GM18502 (cell line): ENCODE measurements around the gene PDE5A.
A peak's percentile ranks its signal among the peaks of the same experiment; 100 is the strongest.

ENCODE experiments used
- ATAC-seq: cut with Tn5 transposase; IDR thresholded peaks from one replicate; pipeline ENCODE4 v1.9.1; 2021; ENCODE audit warnings: mild to moderate bottlenecking; ENCODE audit not compliant: unreplicated experiment, poor library complexity

Gene PDE5A

DNA sequence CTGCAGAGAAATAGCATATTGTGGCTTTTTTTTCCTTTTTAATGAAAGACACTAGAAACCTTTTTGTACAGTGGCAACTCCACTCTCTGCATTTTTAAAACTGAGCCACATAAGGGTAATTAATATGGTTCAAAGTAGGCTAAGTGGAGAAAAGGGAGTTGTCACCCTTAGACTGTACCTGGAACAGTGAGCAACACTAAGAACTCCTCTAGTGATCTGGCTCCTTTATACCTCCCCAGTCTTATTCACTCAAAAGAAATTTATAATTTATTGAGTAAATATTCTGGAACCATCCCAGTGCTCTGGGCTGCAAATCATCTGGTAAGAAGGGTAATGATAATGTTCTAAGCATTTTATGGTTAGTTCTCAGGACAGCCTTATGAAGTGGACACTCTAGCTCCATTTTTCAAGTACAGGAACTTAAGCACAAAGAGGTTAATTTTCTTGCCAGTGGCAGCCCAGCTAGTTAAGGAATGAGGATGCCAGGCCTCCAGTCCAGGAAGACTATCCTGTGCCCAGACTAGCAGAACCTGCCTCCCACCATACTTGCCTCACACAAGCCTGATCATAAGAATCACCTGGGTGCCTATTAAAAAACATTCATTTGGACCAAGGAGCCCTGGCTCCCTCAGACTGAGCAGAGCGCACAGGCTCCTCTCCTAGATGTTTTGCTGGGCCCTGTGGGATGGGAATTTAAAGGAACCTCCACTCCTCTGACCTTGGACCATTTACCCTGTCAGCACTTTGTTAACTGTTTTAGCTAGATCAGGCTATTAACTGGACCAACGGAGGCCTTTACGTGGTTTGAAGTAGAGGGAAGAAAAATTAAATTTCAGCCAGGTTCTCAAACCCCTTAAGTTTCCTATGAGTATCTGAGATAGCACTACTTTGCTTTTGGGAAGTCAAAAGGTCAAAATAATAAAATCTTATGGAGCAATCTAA lies 102.6 kb downstream of the PDE5A start:
- no peak for ATAC-seq

GRCh38 chr4:119525005-119525749 lies 103.4 kb downstream of the PDE5A start:
- ATAC-seq = no peak

DNA sequence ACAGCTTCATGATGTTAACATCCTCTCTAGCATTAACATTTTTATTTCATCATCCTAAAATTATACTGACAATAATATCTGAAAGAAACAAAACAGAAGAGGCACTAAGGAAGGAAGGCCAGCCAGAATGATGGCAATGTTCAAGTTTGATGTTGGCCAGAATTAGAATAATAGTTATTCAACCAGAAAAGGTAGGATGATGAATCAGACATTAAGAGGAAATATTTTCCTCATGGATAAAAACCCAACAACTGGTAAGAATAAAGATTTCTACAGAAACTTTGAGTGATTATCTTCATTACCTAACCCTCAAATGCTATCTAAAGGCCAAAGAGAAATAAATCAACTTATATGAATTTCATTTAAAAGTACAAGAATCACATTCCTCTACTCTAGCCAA lies 105.2 kb downstream of the PDE5A start:
- no peak for ATAC-seq

- no peak for ATAC-seq
These were observed 107.3 kb downstream of the PDE5A start for GRCh38 chr4:119521268-119521667.

DNA sequence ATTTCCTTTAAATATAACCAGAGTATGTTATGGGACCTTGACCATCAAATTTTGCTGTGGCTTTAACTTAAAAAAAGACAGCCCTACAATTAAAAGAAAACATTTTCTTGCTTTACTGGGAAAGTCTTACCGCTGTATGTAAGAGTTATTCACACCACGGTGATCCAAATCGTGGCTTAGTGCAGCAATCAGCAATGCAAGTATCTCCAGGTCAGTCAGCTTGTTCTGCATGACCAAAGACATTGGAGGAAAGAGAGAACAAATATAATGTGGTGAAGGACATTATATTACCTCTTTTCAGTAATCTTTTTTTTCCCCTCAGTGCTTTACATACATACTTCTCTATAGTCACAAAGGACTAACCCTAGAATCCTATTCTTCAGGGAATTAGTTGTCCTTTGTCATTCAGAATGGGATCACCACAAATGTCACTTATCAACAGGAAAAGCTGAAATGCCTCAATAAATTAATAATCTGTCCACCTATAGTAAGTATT lies 109.6 kb downstream of the PDE5A start:
- no peak for ATAC-seq

- no peak for ATAC-seq
These were observed 110.2 kb downstream of the PDE5A start for GRCh38 chr4:119518230-119518892.

DNA sequence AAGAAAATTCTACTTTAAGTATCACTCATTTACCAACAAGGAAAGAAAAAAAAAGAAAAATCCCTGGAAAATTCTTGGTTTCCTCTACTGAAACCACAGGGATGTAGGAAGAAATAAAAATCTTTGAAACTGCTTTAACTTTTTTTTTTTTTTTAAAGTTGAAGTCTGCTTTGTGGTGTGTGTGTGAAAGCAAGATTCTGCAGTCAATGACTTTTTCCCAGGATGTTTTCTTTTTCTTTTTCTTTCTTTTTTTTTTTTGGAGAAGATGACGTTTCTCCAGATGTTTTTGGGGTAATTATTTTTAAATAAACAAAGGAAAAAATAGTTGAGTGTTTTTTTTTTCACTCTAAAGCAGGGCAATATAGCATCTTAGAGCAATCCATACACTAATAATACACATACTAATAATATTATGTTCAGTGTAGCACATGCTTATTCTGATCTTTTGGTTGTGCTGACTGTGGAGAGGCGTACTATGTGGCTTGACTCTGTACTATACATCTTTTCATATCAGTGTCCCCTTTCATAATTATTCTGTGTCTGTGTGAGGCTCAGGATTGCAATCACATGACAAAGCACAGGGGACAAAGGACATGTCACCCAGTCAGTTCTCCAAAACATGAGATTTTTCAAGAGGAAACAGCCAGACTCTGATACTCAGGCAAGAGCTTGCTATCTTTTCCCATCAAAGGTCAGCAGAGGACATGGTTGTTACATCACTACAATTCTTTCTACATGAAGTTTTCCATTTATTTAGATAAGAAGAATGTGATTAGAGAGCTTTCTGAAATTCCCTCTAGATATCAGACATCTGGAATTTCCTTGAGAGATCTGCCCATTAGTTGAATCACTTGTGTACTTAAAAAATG lies 111.0 kb downstream of the PDE5A start:
- no peak for ATAC-seq

- ATAC-seq = no peak
These were observed 116.2 kb downstream of the PDE5A start for GRCh38 chr4:119512398-119512797.

- ATAC-seq = no peak
These were observed 118.0 kb downstream of the PDE5A start for GRCh38 chr4:119510395-119511149.

DNA sequence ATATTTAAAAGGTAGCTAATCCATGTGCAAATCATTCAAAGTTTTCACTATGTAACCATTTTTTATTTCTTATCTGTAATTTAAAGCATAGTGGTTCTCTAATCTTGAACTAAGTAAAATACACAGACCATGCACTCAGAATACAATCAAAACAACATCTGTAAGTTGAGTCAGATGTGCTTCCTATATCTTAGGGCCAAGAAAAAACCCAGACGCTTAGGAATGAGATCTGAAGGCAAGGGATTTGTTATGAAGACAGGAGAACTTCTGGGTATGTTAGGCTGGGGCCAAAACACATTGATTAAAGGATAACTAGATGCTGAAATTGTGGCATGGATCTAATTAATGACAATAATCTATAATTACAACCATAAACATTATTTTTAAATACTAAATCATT lies 120.3 kb downstream of the PDE5A start:
- no peak for ATAC-seq

DNA sequence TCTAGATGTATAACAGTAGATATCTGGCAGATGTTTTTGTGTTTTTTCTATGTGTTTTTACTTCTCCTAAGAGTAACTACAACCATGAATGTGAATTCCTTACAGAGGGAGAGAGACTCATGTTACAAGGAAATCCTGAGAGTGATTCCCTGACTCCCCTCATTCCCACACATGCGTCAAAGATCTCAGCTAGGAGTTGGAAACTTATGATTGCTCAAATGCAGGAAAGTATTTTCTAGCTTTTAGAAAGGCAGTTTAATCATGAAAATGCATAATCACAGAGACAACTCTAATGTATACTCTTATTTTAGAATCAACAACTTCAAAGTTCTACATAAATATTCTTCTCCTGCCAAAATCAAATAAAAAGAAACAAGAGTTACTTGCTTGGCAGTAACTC lies 121.8 kb downstream of the PDE5A start:
- no peak for ATAC-seq

GRCh38 chr4:119504616-119505015 lies 124.0 kb downstream of the PDE5A start:
- no peak for ATAC-seq

DNA sequence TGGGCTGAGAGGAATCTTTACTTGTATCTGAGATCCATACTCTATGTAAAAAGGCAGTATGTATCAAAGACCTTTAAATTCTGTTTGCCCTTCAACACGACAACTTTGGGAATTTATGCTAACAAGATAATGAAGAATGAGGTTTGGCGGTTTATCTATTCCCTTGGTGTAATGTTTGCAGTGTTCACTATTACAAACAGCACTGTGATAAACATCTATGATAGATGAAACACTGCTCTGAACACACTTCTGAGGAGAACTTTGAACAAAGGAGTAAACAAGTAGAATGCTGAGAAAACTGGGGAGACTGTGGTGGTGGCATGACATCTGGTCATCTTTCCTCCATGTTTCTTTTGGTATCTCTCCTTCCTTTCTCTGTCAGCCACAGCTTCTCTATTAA lies 126.9 kb downstream of the PDE5A start:
- no peak for ATAC-seq

DNA sequence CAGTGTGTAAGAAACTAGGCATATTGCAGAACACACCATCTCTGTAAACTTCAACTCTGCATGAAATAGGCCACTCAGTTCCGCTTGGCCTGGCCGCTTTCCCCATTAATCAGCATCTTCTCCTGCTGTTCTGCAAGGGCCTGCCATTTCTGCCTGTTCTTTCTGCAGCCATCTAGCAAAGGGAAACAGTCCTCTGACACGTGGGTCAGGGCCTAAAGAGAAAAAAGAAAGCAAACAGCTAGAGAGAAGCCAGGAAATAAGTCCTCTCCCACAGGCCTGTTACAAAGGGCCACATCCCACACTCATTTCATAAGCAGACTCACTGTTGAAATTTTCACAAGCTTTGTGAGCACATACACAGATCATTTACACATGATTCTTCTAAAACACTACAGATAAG lies 130.1 kb downstream of the PDE5A start:
- no peak for ATAC-seq

GRCh38 chr4:119493886-119494285 lies 134.7 kb downstream of the PDE5A start:
- no peak for ATAC-seq

DNA sequence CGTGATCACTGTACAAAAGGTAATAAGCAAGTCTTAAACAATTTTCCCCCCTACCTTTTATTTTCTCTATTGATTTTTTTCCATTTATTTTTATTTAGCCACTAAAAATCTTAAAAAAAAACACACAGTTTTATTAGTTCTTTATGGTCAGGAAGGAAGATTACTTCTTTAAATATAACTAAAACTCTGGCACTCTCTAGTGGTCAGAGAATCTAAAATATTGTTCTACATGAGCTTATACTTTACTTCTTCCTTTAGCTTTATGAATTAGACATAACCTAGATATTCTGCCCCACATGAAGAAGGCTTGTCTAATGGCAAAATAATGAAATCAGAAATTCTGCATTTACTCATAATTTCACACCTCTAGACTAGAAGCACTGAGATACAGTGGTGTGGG lies 135.2 kb downstream of the PDE5A start:
- no peak for ATAC-seq

DNA sequence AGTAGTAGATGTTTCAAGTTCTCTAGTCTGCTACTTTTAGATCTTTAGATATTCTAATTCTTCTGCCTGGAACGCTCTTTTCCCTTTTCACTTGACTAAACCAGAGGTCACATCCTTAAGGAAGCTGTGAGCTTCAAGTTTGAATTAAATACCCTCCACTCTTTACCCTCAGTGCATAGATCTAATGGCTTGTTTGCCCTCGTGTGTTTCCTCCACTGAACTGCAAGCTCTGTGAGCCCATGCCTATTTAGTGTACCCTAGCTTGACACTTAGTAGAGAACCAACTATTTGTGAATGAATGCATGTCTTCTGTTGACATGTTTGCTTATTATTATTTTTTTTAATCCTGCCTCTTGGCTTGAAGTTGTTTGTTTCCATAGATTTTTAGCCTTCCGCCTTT lies 138.3 kb downstream of the PDE5A start:
- peak; percentile 58 for ATAC-seq

DNA sequence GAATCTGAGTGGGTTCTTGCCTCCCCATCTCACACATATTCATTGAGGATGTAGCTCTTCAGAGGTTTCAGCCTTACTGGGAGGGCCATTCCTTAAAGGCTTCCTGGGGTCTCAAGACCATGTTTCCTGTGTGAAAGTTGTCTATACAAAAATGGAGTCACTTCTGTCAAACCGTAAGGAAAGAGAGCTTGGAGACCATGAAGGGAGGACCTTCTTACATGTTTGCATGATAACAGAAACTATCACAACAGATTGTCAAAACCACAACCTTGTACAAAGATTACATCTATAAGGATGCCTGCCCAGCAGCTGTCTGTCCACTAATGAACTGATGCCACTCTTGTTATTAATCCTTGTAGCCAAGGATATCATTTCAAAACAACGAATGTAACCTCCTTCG lies 139.3 kb downstream of the PDE5A start:
- ATAC-seq = no peak

DNA sequence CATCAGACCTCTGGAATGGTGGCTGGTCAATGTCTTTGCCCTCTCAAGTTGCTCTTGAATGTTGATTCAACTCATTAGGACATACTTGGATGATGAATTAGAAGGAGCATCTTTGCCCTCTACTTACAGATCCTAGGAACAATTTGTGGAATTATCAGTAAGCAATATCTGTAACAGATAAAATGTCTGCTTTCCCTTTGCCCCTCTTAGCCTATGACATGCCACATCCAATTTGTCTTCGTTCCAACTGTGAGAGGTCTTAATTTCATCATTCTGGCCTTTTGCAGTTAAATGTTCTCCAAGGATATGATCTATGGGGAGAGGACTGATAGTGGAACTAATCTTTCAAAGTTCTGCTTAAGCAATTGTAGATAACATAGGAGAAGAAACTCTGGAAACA lies 148.3 kb downstream of the PDE5A start:
- no peak for ATAC-seq
